ENCODE measurements around the gene DEPDC1B.

DNA sequence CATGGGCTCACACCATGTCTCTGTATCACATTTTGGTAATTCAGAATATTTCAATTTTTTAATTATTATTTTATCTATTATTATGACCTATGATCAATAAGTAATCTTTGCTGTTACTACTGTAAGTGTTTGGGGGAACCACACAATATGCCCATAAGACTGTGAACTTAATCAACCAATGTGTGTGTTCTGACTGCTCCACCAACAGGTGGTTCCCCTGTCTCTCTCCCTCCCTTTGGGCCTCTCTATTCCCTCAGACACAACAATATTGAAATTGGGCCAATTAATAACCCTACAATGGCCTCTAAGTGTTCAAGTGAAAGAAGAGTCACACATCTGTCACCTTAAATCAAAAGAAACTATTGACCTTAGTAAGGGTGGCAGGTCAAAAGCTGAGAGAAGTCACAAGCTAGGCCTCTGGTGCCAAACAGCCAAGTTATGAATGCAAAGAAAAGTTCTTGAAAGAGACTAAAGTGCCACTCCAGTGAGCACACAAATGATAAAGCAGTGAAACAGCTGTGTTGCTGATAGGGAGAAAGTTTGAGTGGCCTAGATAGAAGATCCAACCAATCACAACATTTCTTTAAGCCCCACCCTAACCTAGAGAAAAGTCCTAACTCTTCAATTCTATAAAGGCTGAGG is 88.7 kb downstream of the DEPDC1B start:
- TF ChIP-seq, protein P1, sequence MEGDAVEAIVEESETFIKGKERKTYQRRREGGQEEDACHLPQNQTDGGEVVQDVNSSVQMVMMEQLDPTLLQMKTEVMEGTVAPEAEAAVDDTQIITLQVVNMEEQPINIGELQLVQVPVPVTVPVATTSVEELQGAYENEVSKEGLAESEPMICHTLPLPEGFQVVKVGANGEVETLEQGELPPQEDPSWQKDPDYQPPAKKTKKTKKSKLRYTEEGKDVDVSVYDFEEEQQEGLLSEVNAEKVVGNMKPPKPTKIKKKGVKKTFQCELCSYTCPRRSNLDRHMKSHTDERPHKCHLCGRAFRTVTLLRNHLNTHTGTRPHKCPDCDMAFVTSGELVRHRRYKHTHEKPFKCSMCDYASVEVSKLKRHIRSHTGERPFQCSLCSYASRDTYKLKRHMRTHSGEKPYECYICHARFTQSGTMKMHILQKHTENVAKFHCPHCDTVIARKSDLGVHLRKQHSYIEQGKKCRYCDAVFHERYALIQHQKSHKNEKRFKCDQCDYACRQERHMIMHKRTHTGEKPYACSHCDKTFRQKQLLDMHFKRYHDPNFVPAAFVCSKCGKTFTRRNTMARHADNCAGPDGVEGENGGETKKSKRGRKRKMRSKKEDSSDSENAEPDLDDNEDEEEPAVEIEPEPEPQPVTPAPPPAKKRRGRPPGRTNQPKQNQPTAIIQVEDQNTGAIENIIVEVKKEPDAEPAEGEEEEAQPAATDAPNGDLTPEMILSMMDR (IDR thresholded peaks at IDR 0.05; ENCODE audit: low read depth, low read length, missing input control): no peak
- no peak for TF ChIP-seq RAD21 (IDR thresholded peaks at IDR 0.05)
- TF ChIP-seq NR2F2 (IDR thresholded peaks at IDR 0.05): no peak
- no peak for TF ChIP-seq SP1 (IDR thresholded peaks at IDR 0.05)
- TF ChIP-seq, protein P2, sequence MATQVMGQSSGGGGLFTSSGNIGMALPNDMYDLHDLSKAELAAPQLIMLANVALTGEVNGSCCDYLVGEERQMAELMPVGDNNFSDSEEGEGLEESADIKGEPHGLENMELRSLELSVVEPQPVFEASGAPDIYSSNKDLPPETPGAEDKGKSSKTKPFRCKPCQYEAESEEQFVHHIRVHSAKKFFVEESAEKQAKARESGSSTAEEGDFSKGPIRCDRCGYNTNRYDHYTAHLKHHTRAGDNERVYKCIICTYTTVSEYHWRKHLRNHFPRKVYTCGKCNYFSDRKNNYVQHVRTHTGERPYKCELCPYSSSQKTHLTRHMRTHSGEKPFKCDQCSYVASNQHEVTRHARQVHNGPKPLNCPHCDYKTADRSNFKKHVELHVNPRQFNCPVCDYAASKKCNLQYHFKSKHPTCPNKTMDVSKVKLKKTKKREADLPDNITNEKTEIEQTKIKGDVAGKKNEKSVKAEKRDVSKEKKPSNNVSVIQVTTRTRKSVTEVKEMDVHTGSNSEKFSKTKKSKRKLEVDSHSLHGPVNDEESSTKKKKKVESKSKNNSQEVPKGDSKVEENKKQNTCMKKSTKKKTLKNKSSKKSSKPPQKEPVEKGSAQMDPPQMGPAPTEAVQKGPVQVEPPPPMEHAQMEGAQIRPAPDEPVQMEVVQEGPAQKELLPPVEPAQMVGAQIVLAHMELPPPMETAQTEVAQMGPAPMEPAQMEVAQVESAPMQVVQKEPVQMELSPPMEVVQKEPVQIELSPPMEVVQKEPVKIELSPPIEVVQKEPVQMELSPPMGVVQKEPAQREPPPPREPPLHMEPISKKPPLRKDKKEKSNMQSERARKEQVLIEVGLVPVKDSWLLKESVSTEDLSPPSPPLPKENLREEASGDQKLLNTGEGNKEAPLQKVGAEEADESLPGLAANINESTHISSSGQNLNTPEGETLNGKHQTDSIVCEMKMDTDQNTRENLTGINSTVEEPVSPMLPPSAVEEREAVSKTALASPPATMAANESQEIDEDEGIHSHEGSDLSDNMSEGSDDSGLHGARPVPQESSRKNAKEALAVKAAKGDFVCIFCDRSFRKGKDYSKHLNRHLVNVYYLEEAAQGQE (IDR thresholded peaks at IDR 0.05): no peak
- no peak for TF ChIP-seq TAF1 (conservative IDR thresholded peaks at IDR 0.05)
- TF ChIP-seq EGR1 (IDR thresholded peaks at IDR 0.05; ENCODE audit: low read depth in 2 of 2): no peak
- TF ChIP-seq, protein P3, sequence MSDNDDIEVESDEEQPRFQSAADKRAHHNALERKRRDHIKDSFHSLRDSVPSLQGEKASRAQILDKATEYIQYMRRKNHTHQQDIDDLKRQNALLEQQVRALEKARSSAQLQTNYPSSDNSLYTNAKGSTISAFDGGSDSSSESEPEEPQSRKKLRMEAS (IDR thresholded peaks at IDR 0.05): no peak
- no peak for TF ChIP-seq HNF4G (IDR thresholded peaks at IDR 0.05)
- no peak for TF ChIP-seq YY1 (IDR thresholded peaks at IDR 0.05)
- no peak for TF ChIP-seq RXRA (IDR thresholded peaks at IDR 0.05)
- TF ChIP-seq, protein P4, sequence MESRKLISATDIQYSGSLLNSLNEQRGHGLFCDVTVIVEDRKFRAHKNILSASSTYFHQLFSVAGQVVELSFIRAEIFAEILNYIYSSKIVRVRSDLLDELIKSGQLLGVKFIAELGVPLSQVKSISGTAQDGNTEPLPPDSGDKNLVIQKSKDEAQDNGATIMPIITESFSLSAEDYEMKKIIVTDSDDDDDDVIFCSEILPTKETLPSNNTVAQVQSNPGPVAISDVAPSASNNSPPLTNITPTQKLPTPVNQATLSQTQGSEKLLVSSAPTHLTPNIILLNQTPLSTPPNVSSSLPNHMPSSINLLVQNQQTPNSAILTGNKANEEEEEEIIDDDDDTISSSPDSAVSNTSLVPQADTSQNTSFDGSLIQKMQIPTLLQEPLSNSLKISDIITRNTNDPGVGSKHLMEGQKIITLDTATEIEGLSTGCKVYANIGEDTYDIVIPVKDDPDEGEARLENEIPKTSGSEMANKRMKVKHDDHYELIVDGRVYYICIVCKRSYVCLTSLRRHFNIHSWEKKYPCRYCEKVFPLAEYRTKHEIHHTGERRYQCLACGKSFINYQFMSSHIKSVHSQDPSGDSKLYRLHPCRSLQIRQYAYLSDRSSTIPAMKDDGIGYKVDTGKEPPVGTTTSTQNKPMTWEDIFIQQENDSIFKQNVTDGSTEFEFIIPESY (IDR thresholded peaks at IDR 0.05): no peak
